HepG2 (cell line): ENCODE data around the gene HPS6. TPM values are rescaled to one million over a fixed set of nuclear protein-coding genes. Genes with fewer than 3 reads are reported as not detected.

Experiments used
- ATAC-seq: fragments of 200-7000 bp; cut with Tn5 transposase; 3 replicates; pipeline ENCODE4 v1.9.1; 2020; ENCODE audit warnings: mild to moderate bottlenecking, moderate library complexity
- BruUV-seq: library from RNA; stranded (reverse); fragments of 400-500 nt; replicated peaks from 2 replicates; lab custom pipeline; 2021; lab: Mats Ljungman, UMichigan
- CTCF ChIA-PET: fragments of 300-600 bp; formaldehyde crosslinking; extraction: SDS; loops from one replicate; lab custom pipeline; 2021; ENCODE audit warnings: low total read pairs, inconsistent platforms, low intra/inter-chr PET ratio; lab: Yijun Ruan, JAX
- POLR2A ChIA-PET: fragments of 350-600 bp; sonication (Branson Sonifier 250); formaldehyde crosslinking; loops from one replicate; lab custom pipeline; 2020; ENCODE audit warnings: antibody characterized with exemption, inconsistent platforms; lab: Yijun Ruan, JAX
- DNase-seq: peaks from one replicate; pipeline ENCODE4 v3.0.0-alpha.2; 2015; ENCODE audit warnings: low spot score
- FAIRE-seq: peaks from 3 replicates; lab custom pipeline; 2011; peaks lifted over from hg19 to GRCh38; lab: Jason Lieb, UNC
- H2AFZ ChIP-seq: one replicate; pipeline ENCODE4 v1.6.1; 2011; ENCODE audit warnings: low read length, inconsistent platforms
- H3K27ac ChIP-seq: fragments of 300-600 bp; 3 replicates; pipeline ENCODE4 v1.8.0; 2011; ENCODE audit warnings: mixed run types, mild to moderate bottlenecking, mixed read lengths, low read length, inconsistent platforms; ENCODE audit not compliant: insufficient read depth; ENCODE audit errors: extremely low read length
- H3K27me3 ChIP-seq, 2 experiments: fragments of 200-600 bp in 1 of 2; 2 replicates in 1 of 2; 3 replicates in 1 of 2; pipeline versions ENCODE4 v1.6.0 to v1.8.0; 2011; ENCODE audit warnings: low read length in 2 of 2, mild to moderate bottlenecking in 2 of 2, moderate library complexity in 2 of 2, inconsistent platforms in 1 of 2; ENCODE audit not compliant: insufficient read depth in 2 of 2, control insufficient read depth in 1 of 2
- H3K36me3 ChIP-seq, 2 experiments: fragments of 200-600 bp in 1 of 2; replicated peaks in 1 of 2; 2 replicates in 1 of 2; 3 replicates in 1 of 2; pipeline versions ENCODE4 v1.5.1 to v1.8.0; 2011; ENCODE audit warnings: low read length in 2 of 2, inconsistent platforms in 1 of 2; ENCODE audit not compliant: insufficient read depth in 2 of 2, control insufficient read depth in 1 of 2
- H3K4me1 ChIP-seq: 2 replicates; pipeline ENCODE4 v1.5.1; 2012; ENCODE audit warnings: low read length, inconsistent platforms; ENCODE audit not compliant: insufficient read depth
- H3K4me2 ChIP-seq: 2 replicates; pipeline ENCODE4 v1.6.0; 2011; ENCODE audit warnings: low read depth, low read length, inconsistent platforms
- H3K4me3 ChIP-seq, 3 experiments: fragments of 200-600 bp in 1 of 3; sonication (generic), shearing (Covaris generic) in 1 of 3; replicated peaks in 1 of 3; 2 replicates each; pipeline ENCODE4 v1.5.1; 2011 to 2016; ENCODE audit warnings: low read length in 3 of 3, inconsistent platforms in 2 of 3, low read depth in 2 of 3, mild to moderate bottlenecking in 2 of 3, control low read depth in 1 of 3, mixed read lengths in 1 of 3; ENCODE audit not compliant: insufficient read depth in 1 of 3
- H3K79me2 ChIP-seq: one replicate; pipeline ENCODE4 v1.6.1; 2011; ENCODE audit warnings: low read length, inconsistent platforms; ENCODE audit not compliant: insufficient read depth
- H3K9ac ChIP-seq: 2 replicates; pipeline ENCODE4 v1.6.0; 2011; ENCODE audit warnings: mild to moderate bottlenecking, low read depth, low read length, inconsistent platforms; ENCODE audit not compliant: insufficient read depth
- H3K9me3 ChIP-seq: 2 replicates; pipeline ENCODE4 v1.5.1; 2012; ENCODE audit warnings: mild to moderate bottlenecking, low read length
- H4K20me1 ChIP-seq: 2 replicates; pipeline ENCODE4 v1.6.0; 2011; ENCODE audit warnings: inconsistent platforms, mild to moderate bottlenecking, low read length, moderate library complexity; ENCODE audit not compliant: insufficient read depth
- CBX2 ChIP-seq, 2 experiments: fragments of 200-600 bp in 1 of 2; sonication (generic); formaldehyde crosslinking in 1 of 2; IDR thresholded peaks; 2 replicates each; pipeline versions ENCODE4 v1.7.0 to v1.8.1; 2018 to 2022; ENCODE audit warnings: low read depth in 2 of 2, low read length in 1 of 2, mild to moderate bottlenecking in 1 of 2, missing genetic modification reagents in 1 of 2
- MEF2D ChIP-seq: sonication (generic); formaldehyde crosslinking; IDR thresholded peaks from 2 replicates; pipeline ENCODE4 v1.5.1; 2020; ENCODE audit warnings: mild to moderate bottlenecking, missing genetic modification reagents
- NCOR1 ChIP-seq: fragments of 200-600 bp; sonication (generic); IDR thresholded peaks from 2 replicates; pipeline ENCODE4 v1.7.0; 2017; ENCODE audit warnings: antibody characterized with exemption, low read length, borderline replicate concordance
- TCF7 ChIP-seq: sonication (generic); IDR thresholded peaks from 2 replicates; pipeline ENCODE4 v1.6.1; 2016; ENCODE audit warnings: antibody characterized with exemption, low read depth
- ZFP90 ChIP-seq: sonication (generic); formaldehyde crosslinking; IDR thresholded peaks from 2 replicates; pipeline ENCODE4 v1.8.0; 2022; ENCODE audit warnings: missing genetic modification reagents, mild to moderate bottlenecking, inconsistent platforms, borderline replicate concordance
- ZNF24 ChIP-seq: fragments of 450-650 bp; IDR thresholded peaks from 2 replicates; pipeline ENCODE4 v1.6.1; 2017; ENCODE audit warnings: antibody characterized with exemption, mild to moderate bottlenecking
- ZNF768 ChIP-seq: sonication (generic); formaldehyde crosslinking; IDR thresholded peaks from 2 replicates; pipeline ENCODE4 v1.4.0; 2020; ENCODE audit warnings: missing genetic modification reagents
- WGBS: methylation state at CpG from one replicate; pipeline ENCODE4 v1.1.6; 2017; ENCODE audit warnings: low lambda C conversion rate; 5-methylcytosine and 5-hydroxymethylcytosine counted together
- in situ Hi-C: cut with HindIII; loops from 2 replicates; pipeline ENCODE4 v1.10.0; 2017; ENCODE audit warnings: low pct_unique_long_range_greater_than_20kb; ENCODE audit not compliant: extremely low pct_ligation_motif_present
- intact Hi-C: fragments of 100-400 bp; cut with micrococcal nuclease; formaldehyde crosslinking; loops from one replicate; pipeline ENCODE4 v1.10.0; 2022; ENCODE audit not compliant: unreplicated experiment
- polyA plus RNA-seq, 8 experiments: library from polyadenylated mRNA; depleted of rRNA in 3 of 8; stranded (reverse) in 7 of 8; unstranded in 1 of 8; fragments of >200 nt; fragmentation: Illumina TruSeq in 4 of 8; extraction: Trizol in 4 of 8; gene quantifications; 2 replicates each; pipeline versions ENCODE4 v1.2.1 to v1.2.3, GENCODE V29; 2011 to 2016; ENCODE audit warnings: low read depth in 4 of 8, missing spikeins in 1 of 8, mixed read lengths in 1 of 8; ENCODE audit not compliant: insufficient read depth in 1 of 8
- total RNA-seq, 5 experiments: library from RNA; depleted of rRNA; stranded (reverse); fragments of >200 nt; fragmentation: Illumina TruSeq; extraction: Trizol; gene quantifications; 2 replicates each; pipeline ENCODE4 v1.2.3, GENCODE V29; 2016; ENCODE audit warnings: low read depth in 1 of 5
- TF ChIP-seq, protein P1 (sequence below): sonication (generic); formaldehyde crosslinking; IDR thresholded peaks from 2 replicates; pipeline ENCODE4 v1.4.0; 2020; ENCODE audit warnings: missing genetic modification reagents
- TF ChIP-seq, protein P2 (sequence below), 2 experiments: sonication (generic) in 1 of 2; formaldehyde crosslinking in 1 of 2; IDR thresholded peaks; 2 replicates each; pipeline versions ENCODE4 v1.6.1 to v1.9.0; 2014 to 2022; ENCODE audit warnings: antibody characterized with exemption in 1 of 2, borderline replicate concordance in 1 of 2, inconsistent platforms in 1 of 2, low read depth in 1 of 2, missing genetic modification reagents in 1 of 2

The HPS6 gene
- total and polyA plus RNA-seq, 2 of the 13 experiments (the other 11 are each of a cell fraction or from before 2014, with no cell fraction given) = 2.9 to 14.9 TPM

DNA sequence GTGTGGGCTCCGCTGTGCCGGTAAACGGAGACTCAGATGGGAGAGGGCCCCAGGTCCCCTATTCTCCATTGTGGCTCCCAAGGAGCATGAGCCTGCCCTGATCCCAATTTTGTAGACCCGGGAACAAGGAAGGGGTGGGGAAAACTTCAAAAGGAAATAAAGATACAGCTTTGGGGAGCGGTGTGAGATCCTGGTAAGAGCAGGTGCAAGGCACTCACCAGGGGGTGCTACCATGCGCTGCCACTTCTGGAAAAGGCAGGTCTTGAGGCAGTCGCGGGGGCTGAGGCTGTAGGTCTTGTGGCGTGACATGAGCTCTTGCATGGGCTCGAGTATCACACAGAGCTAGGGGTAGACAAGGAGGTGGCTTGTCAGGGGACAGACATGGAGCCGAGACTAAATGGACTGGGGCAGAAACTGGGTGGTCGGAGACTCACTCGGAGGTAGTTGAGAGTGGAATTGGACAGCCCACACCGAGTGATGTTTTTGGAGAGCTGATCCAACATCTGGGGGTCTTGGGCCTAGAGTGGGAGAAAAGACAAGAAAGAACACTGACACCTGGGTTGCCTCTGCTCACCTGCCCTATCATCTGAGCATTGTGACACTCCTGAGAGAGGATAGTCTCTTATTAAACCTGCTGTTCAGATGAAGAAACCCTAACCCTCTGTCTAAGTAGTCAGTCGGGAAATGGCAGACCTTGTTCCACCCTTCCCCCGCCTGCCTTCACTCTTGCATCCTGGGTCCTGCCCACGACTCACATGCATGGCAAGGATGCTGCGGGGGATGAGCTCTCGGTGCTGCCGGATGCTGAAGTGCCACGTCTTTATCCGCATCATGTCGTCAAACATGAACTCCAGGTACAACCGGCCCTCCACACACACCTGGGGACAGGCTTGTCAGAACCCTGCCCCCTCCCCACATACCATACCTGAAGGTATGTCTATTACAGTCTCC lies 44.3 kb downstream of the HPS6 start:
- peaks cover 9% of the 10 kb centered on the region for H4K20me1 ChIP-seq
- in situ Hi-C loops (no loop called here), intact Hi-C loops (no loop called here)
- FAIRE-seq = no peak
- peaks cover 20% of the 10 kb centered on the region for H3K79me2 ChIP-seq
- no peak for ATAC-seq
- no peak for DNase-seq
- H3K9ac ChIP-seq = no peak overlapping the region
- H3K4me1 ChIP-seq = peaks cover 20% of the 10 kb centered on the region
- H3K4me3 ChIP-seq = no peak overlapping the region
- no peak overlapping the region for H2AFZ ChIP-seq
- H3K4me2 ChIP-seq = no peak overlapping the region
- ChIA-PET CTCF (no interaction called here), POLR2A (no interaction called here)
- H3K27ac ChIP-seq = no peak overlapping the region
- WGBS = 96% methylated on average over 22 of the region's 24 CpGs
- H3K9me3 ChIP-seq = no peaks in the 10 kb centered on the region
- no peaks in the 10 kb centered on the region for H3K27me3 ChIP-seq
- peaks cover 28 to 42% of the 10 kb centered on the region in 2 experiments for H3K36me3 ChIP-seq
- no TSS peak for BruUV-seq
- TF ChIP-seq ZNF768 (CRISPR knock-in tag) (no peak), MEF2D (no peak), ZFP90 (no peak), ZNF24 (no peak), TCF7 (no peak), CBX2 (IDR thresholded peaks at IDR 0.05; ENCODE audit: low read depth, low read length) (no peak), CBX2 (CRISPR knock-in tag; IDR thresholded peaks at IDR 0.05; ENCODE audit: low read depth) (no peak), NCOR1 (no peak)
- TF ChIP-seq, protein P1, sequence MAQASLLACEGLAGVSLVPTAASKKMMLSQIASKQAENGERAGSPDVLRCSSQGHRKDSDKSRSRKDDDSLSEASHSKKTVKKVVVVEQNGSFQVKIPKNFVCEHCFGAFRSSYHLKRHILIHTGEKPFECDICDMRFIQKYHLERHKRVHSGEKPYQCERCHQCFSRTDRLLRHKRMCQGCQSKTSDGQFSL (CRISPR knock-in tag) = no peak
- TF ChIP-seq, protein P2, sequence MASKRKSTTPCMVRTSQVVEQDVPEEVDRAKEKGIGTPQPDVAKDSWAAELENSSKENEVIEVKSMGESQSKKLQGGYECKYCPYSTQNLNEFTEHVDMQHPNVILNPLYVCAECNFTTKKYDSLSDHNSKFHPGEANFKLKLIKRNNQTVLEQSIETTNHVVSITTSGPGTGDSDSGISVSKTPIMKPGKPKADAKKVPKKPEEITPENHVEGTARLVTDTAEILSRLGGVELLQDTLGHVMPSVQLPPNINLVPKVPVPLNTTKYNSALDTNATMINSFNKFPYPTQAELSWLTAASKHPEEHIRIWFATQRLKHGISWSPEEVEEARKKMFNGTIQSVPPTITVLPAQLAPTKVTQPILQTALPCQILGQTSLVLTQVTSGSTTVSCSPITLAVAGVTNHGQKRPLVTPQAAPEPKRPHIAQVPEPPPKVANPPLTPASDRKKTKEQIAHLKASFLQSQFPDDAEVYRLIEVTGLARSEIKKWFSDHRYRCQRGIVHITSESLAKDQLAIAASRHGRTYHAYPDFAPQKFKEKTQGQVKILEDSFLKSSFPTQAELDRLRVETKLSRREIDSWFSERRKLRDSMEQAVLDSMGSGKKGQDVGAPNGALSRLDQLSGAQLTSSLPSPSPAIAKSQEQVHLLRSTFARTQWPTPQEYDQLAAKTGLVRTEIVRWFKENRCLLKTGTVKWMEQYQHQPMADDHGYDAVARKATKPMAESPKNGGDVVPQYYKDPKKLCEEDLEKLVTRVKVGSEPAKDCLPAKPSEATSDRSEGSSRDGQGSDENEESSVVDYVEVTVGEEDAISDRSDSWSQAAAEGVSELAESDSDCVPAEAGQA (IDR thresholded peaks at IDR 0.05; ENCODE audit: low read depth) = no peak
- TF ChIP-seq, protein P2 (CRISPR knock-in tag; IDR thresholded peaks at IDR 0.05; ENCODE audit: borderline replicate concordance) = no peak
